ENCODE results near the gene UBA5.

UBA5 gene

GRCh38 chr3:132654721-132655120 lies 5.4 kb upstream of the UBA5 start:
- no peak for DNase-seq

DNA sequence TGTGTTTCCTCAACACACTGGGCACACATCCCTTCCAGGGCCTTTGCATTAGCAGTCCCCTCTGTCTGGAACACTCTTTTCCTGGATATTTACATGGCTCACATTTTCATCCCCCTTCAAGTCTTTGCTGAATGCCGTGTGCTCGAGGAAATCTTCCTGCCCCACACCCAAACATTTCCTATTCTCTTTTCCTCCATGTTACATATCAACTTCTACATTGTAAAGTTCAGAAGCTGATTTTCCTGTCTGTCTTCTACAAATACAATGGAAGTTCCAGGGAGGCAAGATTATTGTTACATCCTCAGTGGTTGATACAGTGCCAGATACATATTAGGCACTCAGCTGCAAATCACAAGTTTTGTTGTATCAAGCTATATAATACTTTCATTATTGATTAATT lies 4.7 kb upstream of the UBA5 start:
- no peak for DNase-seq

DNA sequence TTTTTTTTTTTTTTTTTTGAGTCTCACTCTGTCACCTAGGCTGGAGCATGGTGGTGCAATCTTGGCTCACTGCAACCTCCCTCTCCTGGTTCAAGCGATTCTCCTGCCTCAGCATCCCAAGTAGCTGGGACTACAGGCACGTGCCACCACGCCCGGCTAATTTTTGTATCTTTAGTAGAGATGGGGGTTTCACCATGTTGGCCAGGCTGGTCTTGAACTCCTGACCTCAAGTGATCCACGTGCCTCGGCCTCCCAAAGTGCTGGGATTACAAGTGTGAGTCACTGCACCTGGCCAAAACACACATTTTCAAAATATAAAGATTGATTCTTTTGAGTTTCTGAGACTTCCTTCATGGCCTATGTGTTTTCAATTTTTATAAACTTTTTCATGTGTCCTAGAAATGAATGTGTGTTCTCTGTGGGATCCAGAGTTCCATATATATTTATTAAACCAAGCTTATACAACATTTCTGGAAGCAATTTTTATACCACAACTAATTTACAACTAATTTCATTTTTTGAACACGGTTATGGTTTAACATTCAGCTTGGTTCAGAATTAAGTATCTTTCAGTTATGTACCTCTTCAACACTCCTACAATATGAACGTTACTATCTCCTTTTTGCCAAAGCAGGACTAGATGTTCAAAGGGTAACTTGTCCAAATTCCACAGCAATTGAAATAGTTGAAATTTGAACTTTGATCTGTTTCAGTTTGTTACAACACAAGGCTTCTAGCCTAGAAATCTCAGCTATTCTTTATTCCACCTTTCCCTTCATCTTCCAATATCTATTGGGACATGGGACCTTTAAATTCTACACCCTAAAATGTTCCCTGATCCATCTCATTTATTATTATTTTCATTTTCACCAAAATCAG lies 2.0 kb upstream of the UBA5 start:
- DNase-seq, result no peak

DNA sequence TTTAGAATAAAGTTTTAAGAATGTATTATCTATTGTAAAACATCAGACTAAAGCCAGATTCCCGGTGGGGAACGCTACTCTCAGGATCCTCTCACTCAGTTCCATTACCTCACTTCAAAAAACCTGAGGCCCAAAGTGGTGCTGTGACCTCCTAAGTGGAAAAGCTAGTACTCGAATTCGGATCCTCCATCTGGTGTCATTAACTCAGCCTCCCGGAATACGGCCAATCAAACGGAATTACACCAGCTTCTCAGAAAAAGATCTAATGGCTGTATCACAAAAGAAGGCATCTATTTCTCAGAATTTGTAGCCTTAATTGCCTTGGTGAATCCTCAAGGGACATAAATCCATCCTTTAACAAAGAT lies 1.1 kb upstream of the UBA5 start:
- no peak for DNase-seq

DNA sequence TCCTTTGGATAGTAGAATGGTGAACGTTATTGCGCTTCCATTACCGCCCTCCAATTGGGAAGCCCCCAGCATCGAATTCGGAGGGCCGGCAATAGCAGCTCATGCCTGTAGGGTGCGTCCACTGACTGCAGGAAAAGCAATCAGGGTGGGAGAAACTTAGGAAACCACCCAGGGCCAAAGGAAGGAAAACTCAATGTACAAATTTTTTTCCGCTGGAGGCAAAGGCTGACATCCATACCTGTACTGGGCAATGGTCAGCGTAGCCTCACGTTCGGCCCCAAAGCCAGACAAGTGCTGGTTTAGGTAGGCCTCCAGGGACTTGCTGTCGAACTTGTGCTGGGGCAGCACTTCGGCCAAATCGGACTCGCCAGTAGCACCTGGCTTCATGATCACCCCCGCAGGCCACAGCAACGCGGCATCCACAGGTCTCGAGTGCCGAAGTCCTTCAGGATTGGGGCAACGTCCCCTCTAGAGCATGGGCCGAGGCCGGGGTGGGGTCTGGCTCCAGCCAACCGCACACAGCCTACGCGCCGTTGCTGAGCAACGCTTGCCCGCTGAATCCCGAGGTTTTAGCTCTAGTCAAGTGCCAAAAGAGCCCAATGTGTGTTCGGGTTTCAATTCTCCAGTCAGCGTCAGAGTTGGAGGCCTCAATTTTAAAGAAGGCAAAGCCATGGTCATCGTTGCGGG lies 621 bp upstream of the UBA5 start, which contains the start of gene ACAD11:
ACAD11 (minus strand) TSS at position 445 of the 687 bp plus-strand sequence; CDS start at position 387, 58 bp downstream.
- peak; percentile 73 for DNase-seq

DNA sequence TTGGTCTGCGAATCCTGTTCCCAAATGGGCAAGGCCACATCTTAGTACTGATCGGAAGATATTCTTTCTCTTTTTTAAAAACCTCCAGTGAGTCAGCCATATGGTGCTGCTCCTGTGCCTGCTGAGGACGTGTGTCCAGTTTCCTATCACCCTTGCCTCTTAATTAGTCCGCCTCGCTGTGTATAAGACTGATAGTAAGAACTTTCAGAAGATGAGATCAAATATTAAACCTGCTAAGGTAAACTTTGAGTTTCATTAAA lies 612 bp downstream of the UBA5 start:
- peak; percentile 31 for DNase-seq

- peak; percentile 31 for DNase-seq
These were observed 972 bp downstream of the UBA5 start for GRCh38 chr3:132661101-132661500.

DNA sequence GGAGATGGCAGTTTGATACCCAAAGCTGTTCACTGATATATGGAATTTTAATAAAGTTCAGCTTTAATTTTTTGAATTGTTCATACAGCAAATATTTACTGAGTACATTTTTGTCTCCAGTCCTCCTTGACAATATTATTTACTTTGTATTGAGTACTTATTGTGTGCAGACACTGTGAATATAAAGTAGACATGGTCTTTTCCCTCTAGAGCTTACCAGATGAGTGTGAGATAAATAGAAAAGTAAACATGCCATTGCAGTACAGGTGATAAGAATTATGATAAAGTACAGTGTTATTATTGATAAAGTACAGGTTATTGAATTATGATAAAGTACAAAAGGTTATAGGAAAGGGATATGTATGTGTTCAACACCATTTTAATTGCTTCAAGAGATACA lies 2.1 kb downstream of the UBA5 start:
- DNase-seq, result no peak

- no peak for DNase-seq
These were observed 5.2 kb downstream of the UBA5 start for GRCh38 chr3:132665230-132665745.

GRCh38 chr3:132669256-132669777 lies 9.2 kb downstream of the UBA5 start:
- no peak for DNase-seq

GRCh38 chr3:132675408-132675807 lies 15.3 kb downstream of the UBA5 start:
- no peak for DNase-seq

GRCh38 chr3:132679911-132680310 lies 19.8 kb downstream of the UBA5 start:
- DNase-seq, result no peak

DNA sequence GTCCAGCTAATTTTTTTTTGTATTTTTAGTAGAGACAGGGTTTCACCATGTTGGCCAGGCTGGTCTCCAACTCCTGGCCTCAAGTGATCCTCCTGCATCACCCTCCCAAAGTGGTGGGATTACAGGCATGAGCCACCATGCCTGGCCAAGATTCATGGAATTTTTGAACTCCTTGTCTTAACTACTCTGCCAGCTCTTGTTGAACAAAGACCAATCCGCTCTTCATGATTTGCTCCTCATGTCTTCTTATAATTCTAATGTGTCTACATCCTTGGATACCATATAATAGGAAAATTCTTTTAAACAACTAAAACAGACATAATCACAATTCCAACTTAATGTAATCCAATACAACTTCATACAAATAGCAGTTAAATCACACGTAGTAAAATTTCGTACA lies 21.3 kb downstream of the UBA5 start:
- no peak for DNase-seq

GRCh38 chr3:132682201-132682600 lies 22.1 kb downstream of the UBA5 start:
- no peak for DNase-seq

DNA sequence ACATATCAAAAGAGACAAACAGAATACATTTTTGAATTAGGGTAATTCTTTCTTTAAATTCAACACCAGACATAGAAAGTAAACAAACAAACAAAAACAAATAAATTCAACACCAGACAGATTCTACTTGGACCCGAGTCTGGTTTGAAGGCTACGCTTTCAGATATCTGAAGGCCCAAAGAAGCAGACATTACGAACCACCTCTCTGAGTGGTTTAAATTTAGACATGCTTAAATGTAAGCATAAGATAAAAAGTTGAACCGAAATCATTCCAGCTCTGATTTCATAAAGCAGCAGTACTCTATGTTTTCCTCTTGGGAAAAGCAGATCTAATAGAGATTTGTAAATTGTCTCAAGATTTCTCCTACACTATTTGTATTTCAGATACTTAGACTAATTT lies 29.9 kb downstream of the UBA5 start:
- DNase-seq, result no peak

GRCh38 chr3:132694991-132695390 lies 34.9 kb downstream of the UBA5 start:
- DNase-seq, result no peak

GRCh38 chr3:132695422-132695821 lies 35.3 kb downstream of the UBA5 start:
- DNase-seq, result no peak

GRCh38 chr3:132703733-132704132 lies 43.6 kb downstream of the UBA5 start:
- DNase-seq, result no peak

GRCh38 chr3:132709761-132710160 lies 49.6 kb downstream of the UBA5 start:
- DNase-seq, result no peak

- DNase-seq, result no peak
These were observed 50.2 kb downstream of the UBA5 start for GRCh38 chr3:132710311-132710710.

DNA sequence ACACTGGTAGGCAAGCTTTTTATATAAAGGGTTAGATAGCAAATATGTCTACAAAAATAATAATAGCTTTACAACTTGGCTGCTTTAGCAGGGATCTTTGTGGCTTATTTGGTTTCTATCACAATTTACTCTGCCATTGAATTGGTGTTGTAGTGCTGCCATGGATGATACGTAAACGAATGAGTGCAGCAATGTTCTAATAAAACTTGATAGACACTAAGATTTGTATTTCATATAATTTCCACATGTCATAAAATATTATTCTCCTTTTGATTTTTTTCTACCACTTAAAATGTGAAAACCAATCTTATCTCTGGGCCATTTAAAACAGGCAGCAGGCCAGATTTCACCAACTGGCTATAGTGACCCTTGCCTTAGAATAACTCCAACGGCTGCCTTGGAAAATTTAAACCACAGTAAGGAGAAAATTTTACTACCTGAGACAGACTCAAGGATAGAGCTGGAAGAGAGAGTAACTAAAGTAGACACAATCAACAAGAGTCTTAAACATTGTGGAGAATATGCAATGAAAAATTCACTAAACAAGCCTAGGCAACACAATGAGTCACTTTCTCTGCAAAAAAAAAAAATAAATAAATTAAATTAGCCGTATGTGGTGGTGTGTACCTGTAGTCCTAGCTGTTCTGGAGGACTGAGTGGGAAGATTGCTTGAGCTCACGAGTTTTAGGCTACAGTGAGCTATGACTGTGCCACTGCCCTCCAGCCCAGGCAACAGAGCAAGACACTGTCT lies 54.0 kb downstream of the UBA5 start:
- no peak for DNase-seq

DNA sequence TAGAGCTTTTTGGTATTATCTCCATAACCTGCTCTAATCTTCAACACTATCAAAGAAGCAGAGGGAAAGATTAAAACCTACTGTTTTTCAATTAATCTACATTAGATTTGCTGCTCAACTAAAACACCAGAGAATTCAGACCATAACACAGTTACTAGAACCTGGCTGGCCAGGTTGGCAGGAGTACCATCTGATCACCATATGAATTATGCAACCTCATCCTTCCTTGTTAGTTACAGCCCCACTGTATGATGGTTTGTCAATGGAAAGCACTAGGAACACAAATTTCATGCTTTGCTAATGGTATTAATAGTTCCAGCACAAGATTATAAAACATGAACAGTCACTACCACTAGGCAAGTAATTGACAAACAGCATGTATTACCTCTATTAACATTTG lies 56.2 kb downstream of the UBA5 start:
- DNase-seq, result no peak

DNA sequence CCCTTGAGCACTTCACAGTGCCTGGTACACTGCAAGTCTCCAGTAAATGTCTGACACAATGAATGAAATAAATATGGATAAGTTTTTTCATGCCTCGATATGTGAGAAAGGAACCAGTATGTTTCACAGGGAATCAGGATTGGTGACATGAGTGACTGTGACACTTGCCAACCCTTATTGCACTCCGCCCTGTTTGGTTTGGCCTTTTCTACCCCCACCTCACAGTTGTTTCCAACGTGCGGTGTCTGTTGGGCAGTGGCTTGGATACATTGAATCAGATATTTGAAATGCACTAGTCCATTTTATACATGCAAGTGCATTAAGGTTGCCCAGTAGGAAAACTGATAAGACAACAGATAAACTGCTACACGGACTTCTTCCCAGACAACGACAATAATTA lies 60.1 kb downstream of the UBA5 start:
- no peak for DNase-seq
